ENCODE results near the gene ARHGEF9. TPM values are rescaled to one million over a fixed set of nuclear protein-coding genes. Genes with fewer than 3 reads are reported as not detected.

The ARHGEF9 gene
- total RNA-seq, 4 donors from 2014 or later, result 16.2 to 34.9 (median 24.4) TPM

DNA sequence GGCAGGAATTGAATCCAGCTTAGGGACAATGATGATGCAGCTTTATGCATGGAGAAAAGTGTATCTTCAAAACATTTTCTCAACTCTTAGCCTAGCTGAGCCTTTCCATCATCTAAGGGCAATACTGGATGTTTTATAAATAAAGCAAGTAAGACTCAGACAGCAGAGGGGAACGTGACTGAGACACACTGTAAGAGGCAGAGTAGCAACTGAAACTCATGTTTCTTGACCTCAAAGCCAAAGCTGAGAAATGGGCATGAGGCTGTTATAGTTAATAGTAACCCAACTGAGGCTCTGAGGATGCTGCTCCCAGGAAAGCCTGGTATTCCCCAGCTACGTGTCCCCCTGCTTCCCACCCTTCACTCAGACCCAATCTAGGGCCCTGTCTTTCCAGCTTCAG, 44.6 kb downstream of the ARHGEF9 start:
- Histone ChIP-seq H3K4me1 (no peaks in the 10 kb centered on the region), H3K27me3 (no peaks in the 10 kb centered on the region), H3K9me3 (no peaks in the 10 kb centered on the region), H3K36me3 (no peaks in the 10 kb centered on the region), H3K4me3 (no peak overlapping the region), H3K27ac (no peak overlapping the region)
- no peak for TF ChIP-seq CTCF (IDR thresholded peaks at IDR 0.05)
- TF ChIP-seq POLR2A (IDR thresholded peaks at IDR 0.05), result no peak
- intact Hi-C loops (cut with DNase I; ENCODE audit: low total_unique reads), result no loop called here
- no peak for DNase-seq

- TF ChIP-seq POLR2A (IDR thresholded peaks at IDR 0.05) (no peak), CTCF (IDR thresholded peaks at IDR 0.05) (no peak)
- Histone ChIP-seq H3K27me3 (no peaks in the 10 kb centered on the region), H3K27ac (no peak overlapping the region), H3K4me1 (no peaks in the 10 kb centered on the region), H3K9me3 (no peaks in the 10 kb centered on the region), H3K4me3 (no peak overlapping the region), H3K36me3 (no peaks in the 10 kb centered on the region)
- DNase-seq, result no peak
- intact Hi-C loops (cut with DNase I; ENCODE audit: low total_unique reads), result no loop called here
Observed at GRCh38 chrX:63739885-63740284, 45.1 kb downstream of the ARHGEF9 start.

DNA sequence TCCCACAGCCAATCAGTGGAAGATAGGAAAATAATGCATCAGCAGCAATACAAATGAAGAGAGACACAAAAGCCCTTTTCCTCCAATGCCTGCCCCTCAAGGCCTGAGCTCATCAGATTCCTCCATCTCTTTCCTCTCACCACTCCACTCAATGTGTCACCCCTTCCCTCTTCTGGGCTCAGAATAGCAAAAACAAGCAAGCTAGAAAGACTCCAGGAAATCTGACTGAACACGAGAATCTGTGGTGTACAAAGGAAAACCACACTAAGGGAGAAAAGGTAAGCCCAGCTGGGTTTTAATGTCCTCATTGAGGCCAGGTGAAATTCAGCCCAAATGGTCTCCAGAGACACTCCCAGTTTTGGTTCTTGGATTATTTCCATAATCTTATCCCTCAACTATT, 46.3 kb downstream of the ARHGEF9 start:
- no peaks in the 10 kb centered on the region for H3K36me3 ChIP-seq
- intact Hi-C loops (cut with DNase I; ENCODE audit: low total_unique reads), result no loop called here
- no peaks in the 10 kb centered on the region for H3K27me3 ChIP-seq
- H3K4me1 ChIP-seq, result no peaks in the 10 kb centered on the region
- no peak for TF ChIP-seq CTCF (IDR thresholded peaks at IDR 0.05)
- TF ChIP-seq POLR2A (IDR thresholded peaks at IDR 0.05), result no peak
- H3K27ac ChIP-seq, result no peak overlapping the region
- no peak overlapping the region for H3K4me3 ChIP-seq
- DNase-seq, result no peak
- no peaks in the 10 kb centered on the region for H3K9me3 ChIP-seq

GRCh38 chrX:63737131-63737921, 47.7 kb downstream of the ARHGEF9 start:
- DNase-seq, result no peak
- H3K4me3 ChIP-seq, result no peak overlapping the region
- no peaks in the 10 kb centered on the region for H3K9me3 ChIP-seq
- intact Hi-C loops (cut with DNase I; ENCODE audit: low total_unique reads), result no loop called here
- no peaks in the 10 kb centered on the region for H3K27me3 ChIP-seq
- H3K36me3 ChIP-seq, result no peaks in the 10 kb centered on the region
- H3K27ac ChIP-seq, result no peak overlapping the region
- TF ChIP-seq POLR2A (IDR thresholded peaks at IDR 0.05) (no peak), CTCF (IDR thresholded peaks at IDR 0.05) (no peak)
- H3K4me1 ChIP-seq, result no peaks in the 10 kb centered on the region

DNA sequence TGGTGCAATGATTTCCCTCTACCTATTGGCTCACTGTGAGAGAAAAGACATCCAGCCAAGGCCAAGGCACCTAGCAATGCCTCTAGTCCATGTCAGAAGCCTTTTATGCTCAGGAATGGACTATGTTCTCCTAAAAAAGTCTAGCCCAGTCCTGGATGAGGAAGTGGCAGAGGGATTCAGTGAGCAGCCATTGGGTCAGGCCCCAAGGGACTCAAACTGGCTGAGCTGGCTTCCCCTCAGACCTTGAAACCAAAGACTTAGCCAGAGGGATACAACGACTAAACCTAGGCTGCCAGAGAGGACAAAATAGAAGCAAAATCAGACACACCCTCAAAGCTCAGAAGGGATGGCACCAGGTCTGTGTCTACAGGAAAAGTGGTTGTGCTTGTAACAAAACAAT, 49.1 kb downstream of the ARHGEF9 start:
- no peak overlapping the region for H3K4me3 ChIP-seq
- H3K36me3 ChIP-seq, result no peaks in the 10 kb centered on the region
- H3K9me3 ChIP-seq, result no peaks in the 10 kb centered on the region
- no peaks in the 10 kb centered on the region for H3K27me3 ChIP-seq
- no peaks in the 10 kb centered on the region for H3K4me1 ChIP-seq
- no peak for DNase-seq
- TF ChIP-seq CTCF (IDR thresholded peaks at IDR 0.05) (no peak), POLR2A (IDR thresholded peaks at IDR 0.05) (no peak)
- intact Hi-C loops (cut with DNase I; ENCODE audit: low total_unique reads), result no loop called here
- no peak overlapping the region for H3K27ac ChIP-seq

All from uterus (tissue), 4 donors.